ENCODE data around the gene CADM1. TPM values are rescaled to one million over a fixed set of nuclear protein-coding genes. Genes with fewer than 3 reads are reported as not detected.

Gene CADM1
- total RNA-seq, 1 donor from 2014 or later = 58.0 TPM

- no peak for DNase-seq (ENCODE audit: low spot score)
Observed at GRCh38 chr11:115208808-115209259, 295.4 kb downstream of the CADM1 start.

DNA sequence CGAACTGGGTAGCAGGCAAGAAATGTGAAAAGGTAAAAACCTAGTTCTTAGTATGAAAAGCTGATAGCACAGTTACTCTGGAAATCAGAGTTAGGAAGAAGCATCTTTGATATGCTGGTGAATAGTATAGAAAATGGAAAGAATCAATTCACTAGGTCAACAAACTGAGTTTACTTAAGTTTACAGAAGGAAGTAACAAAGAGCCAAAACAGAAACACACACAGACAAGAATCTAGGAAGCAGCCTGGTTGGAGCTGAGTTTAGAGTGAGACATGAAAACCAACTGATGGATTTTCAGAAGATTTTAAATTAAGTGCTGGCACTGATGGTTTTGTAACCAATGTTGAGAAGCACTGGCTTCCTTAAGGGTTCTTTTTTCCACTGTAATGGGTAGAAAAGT lies 296.3 kb downstream of the CADM1 start:
- DNase-seq (ENCODE audit: low spot score) = no peak

- no peak for DNase-seq (ENCODE audit: low spot score)
Observed at GRCh38 chr11:115207166-115207591, 297.0 kb downstream of the CADM1 start.

- no peak for DNase-seq (ENCODE audit: low spot score)
Observed at GRCh38 chr11:115206365-115207022, 297.7 kb downstream of the CADM1 start.

GRCh38 chr11:115202900-115203552 lies 301.2 kb downstream of the CADM1 start:
- DNase-seq (ENCODE audit: low spot score) = no peak

GRCh38 chr11:115202074-115202473 lies 302.1 kb downstream of the CADM1 start:
- DNase-seq (ENCODE audit: low spot score) = no peak

DNA sequence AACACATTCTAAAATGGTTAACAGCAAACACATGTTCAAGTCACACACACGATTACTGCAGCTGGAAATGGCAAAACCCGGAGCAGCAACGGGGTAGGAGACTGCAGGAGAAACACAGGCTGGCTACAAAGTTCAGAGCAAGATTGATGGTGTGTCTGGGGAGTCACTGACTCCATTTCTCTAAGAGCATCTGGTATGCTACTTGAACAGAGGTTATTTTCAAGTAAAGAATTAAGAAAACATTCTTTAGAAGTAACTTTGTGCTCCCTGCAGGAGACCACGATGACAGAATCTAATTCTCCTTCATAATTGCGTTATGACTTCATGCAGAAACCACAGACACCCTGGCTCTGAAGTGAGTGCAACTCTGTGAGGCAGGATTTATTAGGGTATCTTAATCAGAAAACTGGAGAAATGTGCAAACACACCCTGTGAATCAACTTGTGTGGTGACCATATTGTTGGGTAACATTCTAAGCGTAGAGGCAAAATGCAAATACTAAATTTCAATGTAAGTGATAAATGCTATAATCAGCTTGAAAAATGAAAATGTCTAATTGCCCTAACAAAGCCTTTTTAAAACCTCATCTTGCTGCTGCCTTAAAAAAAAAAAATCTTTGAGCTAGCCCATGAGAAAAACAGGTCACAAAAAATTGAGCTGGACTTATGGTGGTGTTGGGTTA lies 303.0 kb downstream of the CADM1 start:
- DNase-seq (ENCODE audit: low spot score) = no peak

DNA sequence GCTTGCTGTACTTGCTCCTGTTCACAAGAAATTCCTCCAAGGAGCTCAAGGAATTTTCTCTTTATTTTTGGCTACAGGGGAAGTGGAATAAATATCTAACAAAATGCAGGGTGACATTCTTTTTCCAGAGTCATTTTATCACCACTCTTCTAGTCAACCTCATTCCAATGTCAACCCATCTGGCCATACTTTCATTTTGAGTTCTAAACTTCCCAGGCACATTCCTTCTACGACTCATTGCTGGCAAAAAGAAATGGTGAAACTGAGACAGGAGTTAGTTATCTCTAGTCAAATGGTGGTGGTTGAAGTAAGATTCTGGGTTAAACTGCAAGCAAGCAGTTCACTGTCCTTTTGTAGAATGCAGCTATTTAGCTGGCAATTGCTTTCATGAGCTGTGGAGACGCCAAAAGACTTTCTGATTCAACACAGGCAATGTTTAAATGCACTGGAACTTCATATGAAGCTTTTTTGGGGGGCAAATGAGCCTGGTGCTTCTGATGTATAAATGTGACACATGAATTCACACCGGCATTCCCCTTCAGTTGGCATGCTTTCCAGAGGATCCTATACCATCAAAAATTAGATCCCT lies 304.6 kb downstream of the CADM1 start:
- no peak for DNase-seq (ENCODE audit: low spot score)

- no peak for DNase-seq (ENCODE audit: low spot score)
Observed at GRCh38 chr11:115198321-115198741, 305.9 kb downstream of the CADM1 start.

- no peak for DNase-seq (ENCODE audit: low spot score)
Observed at GRCh38 chr11:115197433-115197832, 306.8 kb downstream of the CADM1 start.

GRCh38 chr11:115197031-115197430 lies 307.2 kb downstream of the CADM1 start:
- DNase-seq (ENCODE audit: low spot score) = no peak

DNA sequence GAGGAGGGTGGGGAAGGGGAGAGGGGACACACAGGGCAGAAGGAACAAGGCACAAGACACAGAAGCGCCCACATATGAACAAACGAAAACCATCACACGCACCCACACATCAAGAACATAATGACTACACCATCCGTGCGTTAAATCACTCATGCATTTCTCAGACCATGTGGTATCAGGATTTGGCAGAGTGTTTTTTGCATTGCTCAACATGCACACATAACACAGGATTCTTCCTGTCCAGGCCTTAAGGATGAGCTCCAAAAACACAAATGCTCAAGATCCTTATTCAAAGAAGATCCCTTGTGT lies 309.5 kb downstream of the CADM1 start:
- no peak for DNase-seq (ENCODE audit: low spot score)

DNA sequence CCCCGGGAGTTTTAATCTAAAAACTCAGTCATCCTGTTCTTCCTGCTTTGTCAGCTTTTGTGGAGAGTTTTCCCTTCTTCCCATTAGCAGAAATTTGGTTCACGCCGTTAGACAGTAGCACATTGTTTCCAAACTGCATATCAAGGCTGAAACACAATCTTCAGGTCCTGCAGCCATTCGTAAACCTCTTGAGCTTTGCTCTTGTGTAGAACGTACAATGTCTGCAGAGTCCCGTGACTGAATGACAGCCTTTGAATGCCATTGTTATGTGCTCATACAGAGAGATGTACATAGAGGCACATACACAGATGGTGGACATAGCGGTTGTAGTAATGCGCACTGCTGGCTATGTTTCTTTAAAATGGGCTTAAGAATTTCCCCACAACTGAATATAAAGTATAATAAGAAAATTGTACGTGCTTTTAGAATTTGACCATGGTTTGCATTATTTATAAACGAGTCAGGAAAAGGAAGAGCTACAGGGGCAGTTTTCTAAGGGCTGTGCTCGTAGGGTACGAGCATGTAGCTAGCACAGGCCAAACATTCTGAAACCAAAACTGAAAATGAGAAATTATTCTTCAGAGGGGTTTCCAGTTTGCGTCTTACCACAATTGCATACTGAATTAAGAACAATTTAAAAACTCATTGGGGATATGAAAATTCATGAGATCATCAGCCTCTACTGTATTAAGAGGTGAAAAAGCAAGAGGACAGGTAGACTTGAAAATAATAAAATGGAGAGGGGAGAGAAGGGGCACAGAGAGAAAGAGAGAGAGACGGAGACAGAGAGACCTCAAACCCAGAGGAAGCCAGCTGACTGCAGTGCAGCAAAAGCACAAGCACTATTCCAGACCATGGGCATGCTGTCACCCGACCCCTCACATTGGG lies 310.1 kb downstream of the CADM1 start:
- no peak for DNase-seq (ENCODE audit: low spot score)

DNA sequence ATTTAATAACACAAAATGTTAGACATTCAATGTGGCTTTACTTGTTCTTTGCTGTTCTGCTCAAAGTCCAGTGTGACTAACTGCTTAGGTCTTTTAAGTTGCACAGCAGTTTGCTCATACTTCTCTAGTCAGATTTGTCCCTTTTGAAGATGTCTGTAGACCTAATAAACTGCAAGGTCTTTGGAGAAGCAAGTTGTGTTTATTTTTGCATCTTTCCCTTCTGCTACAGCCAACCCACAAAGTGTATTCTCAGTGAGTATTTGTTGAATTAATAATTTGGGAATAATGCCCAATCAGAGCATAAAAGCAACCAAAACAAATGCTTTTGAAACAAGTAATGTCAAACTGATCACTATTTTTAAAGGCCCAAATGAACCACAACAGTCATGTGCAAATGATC lies 312.5 kb downstream of the CADM1 start:
- no peak for DNase-seq (ENCODE audit: low spot score)

- DNase-seq (ENCODE audit: low spot score) = no peak
Observed at GRCh38 chr11:115190196-115190595, 314.0 kb downstream of the CADM1 start.

DNA sequence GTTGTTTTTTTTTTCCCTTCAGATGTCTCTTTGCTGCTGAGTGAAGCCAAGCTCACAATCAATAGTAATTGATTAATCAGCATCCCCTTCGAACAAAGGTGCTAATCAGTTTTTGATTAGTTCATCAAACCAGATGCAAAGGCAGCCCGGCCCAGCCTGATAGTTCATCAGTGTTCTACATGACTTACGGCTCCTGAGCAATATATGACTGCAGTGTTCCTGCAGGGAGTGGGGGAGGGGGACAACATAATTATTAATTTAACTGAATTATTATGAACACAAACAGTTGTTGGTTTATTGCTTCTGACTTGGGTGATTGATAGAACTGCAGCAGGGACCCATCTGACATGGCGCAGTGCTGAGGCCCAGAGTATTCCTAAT lies 315.3 kb downstream of the CADM1 start:
- no peak for DNase-seq (ENCODE audit: low spot score)

GRCh38 chr11:115188188-115188897 lies 315.9 kb downstream of the CADM1 start:
- no peak for DNase-seq (ENCODE audit: low spot score)

DNA sequence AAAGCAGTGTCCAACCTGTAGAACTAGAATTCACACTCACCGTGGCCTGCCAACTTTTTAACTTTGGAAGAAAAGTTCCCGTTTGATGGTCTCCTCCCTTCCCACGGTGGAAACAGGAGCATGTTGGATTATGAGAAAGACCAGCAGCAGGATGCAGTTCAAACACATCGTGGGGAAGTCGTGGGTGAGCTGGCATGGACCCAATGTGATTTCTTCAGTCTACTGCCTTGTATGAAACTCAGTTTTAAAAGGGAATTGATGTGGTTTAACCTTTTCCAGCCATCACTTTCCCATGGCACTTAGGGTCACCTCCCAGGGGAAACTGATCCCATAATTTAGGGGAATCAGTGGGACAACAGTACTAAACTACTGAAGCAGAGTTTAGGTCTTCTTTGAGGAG lies 318.3 kb downstream of the CADM1 start:
- no peak for DNase-seq (ENCODE audit: low spot score)

DNA sequence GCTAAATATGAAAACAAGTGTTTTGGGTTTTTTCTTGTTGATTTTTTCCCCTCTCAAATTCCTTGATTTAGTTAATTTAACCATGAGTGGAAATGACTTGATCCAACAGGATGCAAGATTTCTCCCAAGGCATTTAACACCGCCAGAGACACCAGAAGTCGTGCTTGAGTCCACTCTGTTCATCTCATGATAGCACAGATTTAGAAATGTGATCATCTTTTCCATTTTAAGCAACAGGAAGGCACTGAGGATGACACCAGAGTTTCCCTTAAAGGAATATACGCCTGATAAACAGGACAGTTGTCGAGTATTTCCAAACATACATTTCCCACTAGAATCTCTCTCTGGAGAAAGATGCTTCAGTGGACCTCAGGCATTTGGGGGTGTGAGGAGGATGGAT lies 318.7 kb downstream of the CADM1 start:
- no peak for DNase-seq (ENCODE audit: low spot score)

GRCh38 chr11:115184901-115185300 lies 319.3 kb downstream of the CADM1 start:
- DNase-seq (ENCODE audit: low spot score) = no peak

- DNase-seq (ENCODE audit: low spot score) = no peak
Observed at GRCh38 chr11:115183830-115184229, 320.4 kb downstream of the CADM1 start.

Data from ureter (tissue), 1 donor.